HG02642 (cell line): ENCODE results near the gene FGF12.

Experiments
- ATAC-seq: cut with Tn5 transposase; IDR thresholded peaks from one replicate; pipeline ENCODE4 v1.9.1; 2021; ENCODE audit warnings: mild to moderate bottlenecking; ENCODE audit not compliant: unreplicated experiment, poor library complexity

Gene FGF12

GRCh38 chr3:192169332-192169915, 557.9 kb downstream of the FGF12 start:
- no peak for ATAC-seq

DNA sequence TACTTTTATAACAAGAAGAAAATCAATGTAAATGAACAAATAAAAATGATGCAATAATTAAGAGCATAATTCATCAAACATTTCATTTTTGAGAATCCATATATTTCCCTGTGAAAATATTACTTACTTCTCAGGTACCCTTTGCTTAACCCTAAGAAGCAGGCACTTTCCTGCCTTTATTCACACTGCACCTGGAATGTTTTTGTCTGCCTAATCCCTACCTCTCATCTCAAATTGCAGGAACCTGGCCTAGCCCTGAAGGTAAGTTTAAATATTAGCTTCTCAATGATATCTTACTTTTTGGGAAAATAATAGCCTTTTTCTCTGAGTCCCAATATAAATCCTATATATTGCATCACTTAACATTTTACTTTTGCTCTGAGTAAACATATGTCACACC, 559.1 kb downstream of the FGF12 start:
- ATAC-seq: no peak

GRCh38 chr3:192165552-192165951, 561.8 kb downstream of the FGF12 start:
- no peak for ATAC-seq

- no peak for ATAC-seq
These were observed 565.7 kb downstream of the FGF12 start for GRCh38 chr3:192161661-192162060.

DNA sequence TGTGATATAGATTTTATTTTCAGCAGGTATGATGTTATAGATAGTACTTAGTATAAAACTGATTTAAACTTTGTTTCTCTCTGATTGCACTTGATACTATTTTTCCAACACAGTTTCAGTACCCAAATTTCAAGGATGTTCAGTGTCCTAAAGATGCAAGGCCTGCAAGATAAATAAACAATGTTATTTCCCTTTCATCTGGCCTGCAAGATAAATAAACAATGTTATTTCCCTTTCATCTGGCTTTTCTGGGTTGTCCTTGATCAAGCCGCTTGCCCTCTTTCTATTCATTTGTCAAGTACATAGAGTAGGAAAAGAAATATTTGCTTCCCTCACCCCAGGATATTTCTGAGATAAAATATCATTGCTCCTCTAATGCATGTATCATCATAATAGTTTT, 571.0 kb downstream of the FGF12 start:
- no peak for ATAC-seq

DNA sequence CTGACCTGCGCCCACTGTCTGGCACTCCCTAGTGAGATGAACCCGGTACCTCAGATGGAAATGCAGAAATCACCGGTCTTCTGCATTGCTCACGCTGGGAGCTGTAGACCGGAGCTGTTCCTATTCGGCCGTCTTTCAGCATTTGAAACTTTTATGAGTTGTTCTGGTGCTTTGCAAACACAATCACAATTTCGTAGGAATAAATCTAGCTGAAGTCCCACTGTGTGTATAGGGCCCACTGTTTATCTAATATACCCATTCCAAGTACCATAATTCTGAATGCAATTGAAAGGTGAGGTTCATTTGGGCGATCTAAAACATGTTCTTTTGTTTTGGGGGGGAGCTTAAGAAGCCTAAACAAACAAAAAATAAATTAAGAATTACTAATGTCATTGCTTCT, 572.1 kb downstream of the FGF12 start:
- no peak for ATAC-seq

- ATAC-seq: no peak
These were observed 594.1 kb downstream of the FGF12 start for GRCh38 chr3:192133271-192133670.

- peak; percentile 84 for ATAC-seq
These were observed 596.7 kb downstream of the FGF12 start for GRCh38 chr3:192130534-192131132.

DNA sequence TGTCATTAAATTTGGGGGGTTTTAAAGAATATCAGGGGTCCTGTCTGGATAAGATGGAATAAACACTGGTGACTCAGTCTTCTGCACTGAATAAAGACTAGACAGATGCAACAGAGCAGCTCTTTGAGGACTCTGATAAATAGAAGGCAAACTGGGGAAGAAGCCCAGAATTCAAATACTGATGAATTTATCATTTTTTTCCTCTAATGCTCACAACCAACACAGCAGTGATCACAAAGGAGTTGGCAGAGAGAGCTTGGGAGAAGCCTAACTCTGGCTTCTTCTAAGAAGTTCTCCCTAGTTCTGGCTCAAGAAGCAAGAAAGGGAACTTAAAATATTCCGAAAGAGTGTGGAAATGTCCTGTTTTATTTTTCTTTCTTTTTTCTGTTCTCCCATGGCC, 597.8 kb downstream of the FGF12 start:
- ATAC-seq: no peak

- ATAC-seq: peak; percentile 71
These were observed 598.4 kb downstream of the FGF12 start for GRCh38 chr3:192128922-192129321.

DNA sequence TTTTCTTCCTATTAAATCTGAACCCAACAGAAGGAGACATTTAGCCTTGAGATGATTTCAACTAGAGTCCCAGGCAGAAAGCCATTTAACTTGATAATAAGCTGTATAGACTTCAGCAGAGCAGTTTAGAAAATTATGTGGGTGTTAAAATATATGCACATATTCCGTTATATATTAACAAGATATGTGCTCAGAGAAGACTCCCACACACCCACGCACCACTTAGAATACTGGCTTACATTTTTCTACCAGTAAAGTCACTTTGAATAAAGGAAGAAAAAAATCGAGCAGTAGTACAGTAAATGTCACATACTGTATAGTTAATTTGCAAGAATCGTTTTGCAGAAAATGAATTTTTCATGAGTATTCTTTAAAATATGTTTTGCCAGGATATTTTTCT, 599.3 kb downstream of the FGF12 start:
- ATAC-seq: no peak

DNA sequence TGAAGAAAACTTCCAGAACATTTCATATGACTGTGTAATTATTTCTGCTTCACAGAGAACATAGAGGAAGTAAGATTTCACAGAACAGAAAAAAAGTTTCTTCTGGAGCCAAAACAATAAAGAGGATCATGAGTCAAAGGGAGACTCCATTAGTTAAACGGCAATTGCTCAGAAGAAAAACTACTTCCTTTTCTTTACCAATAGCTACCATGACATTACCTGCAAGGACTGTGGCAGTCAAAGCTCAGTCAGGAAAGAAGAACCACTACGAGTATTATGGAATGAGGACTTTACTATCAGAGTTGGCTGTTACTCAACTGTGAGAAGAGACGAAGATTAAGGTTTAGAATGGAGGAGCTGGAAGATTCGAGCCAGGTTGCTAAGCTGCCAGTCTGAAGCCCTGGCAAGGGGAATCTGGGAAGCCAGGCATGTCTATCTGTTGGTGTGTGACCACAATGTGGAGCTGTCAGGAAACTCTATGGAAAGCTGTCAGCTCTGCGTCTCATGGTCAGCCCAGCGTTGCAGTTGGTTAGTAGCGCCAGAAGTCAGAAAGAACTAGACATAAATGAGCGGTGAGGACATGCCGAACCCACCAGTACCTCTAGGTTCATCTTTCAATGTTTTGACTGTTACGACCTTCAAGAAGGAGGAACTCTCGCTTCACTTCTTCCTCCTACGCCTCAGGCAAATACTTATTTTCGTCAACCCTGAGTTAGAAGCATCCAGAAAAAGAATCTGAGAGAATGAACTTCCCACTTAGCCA, 604.3 kb downstream of the FGF12 start:
- peak; percentile 79 for ATAC-seq

GRCh38 chr3:192121923-192122322, 605.4 kb downstream of the FGF12 start:
- ATAC-seq: no peak

GRCh38 chr3:192108820-192109219, 618.5 kb downstream of the FGF12 start:
- ATAC-seq: no peak

- ATAC-seq: no peak
These were observed 620.8 kb downstream of the FGF12 start for GRCh38 chr3:192106543-192106942.

GRCh38 chr3:192092388-192093005, 634.8 kb downstream of the FGF12 start:
- ATAC-seq: no peak

DNA sequence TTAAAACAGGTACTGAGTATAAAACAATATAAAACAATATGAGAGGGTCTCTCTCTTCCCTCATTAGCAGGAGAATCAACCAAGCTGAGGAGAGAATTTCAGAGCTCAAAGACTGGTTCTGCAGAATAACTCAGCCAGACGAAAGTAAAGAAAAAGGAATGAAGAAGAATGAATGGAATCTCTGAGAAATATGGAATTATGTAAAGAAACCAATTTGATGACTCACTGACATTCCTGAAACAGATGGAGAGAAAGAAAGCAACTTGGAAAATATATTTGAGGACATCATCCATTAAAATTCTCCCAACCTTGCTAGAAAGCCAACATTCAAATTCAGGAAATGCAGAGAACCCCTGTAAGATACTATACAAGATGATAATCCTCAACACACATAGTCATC, 635.5 kb downstream of the FGF12 start:
- no peak for ATAC-seq

DNA sequence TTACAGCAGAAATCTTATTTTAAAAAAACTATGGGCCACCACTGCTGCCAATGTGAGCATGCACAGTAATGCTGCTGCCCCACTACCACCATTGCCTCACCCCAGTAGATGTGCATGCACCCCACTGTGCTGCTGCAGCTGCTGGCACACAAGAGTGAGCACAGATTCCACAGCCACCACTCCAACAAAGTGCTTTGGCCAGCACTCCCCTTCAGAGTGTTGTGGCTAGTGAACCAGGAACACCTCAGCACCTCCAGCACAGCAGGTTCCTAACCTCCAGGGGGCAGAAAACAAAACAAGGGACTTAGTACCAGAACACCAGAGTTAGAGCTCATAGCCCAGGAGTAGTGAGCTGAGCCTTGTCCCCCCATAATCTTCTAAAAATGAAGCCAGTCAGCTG, 636.8 kb downstream of the FGF12 start:
- ATAC-seq: peak; percentile 81
